ENCODE data around the gene STAG1.
"Not testable (repeated sequence)": the region's sequence is repeated elsewhere in the genome, so short reads cannot be mapped to it uniquely, and the experiment has no call there.

Gene STAG1

DNA sequence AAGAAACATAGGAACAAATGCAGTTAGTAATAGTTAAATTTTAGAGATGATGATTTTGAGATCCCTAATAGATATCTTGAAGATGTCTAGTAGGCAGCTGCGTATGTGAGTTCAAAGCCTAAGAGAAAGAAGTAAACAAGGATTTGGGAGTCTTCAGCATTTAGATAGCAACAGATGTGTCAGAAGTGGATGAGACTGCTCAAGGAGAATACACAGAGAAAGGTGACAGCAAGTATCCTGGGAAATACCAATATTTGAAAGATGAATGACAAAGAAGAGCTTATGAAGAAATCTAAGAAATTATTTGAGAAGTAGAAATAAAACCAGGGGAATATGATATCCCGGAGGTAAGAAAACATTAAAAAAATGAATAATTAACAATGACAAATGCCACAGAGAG, 371.1 kb downstream of the STAG1 start:
- WGBS (ENCODE audit: insufficient coverage, insufficient read length), result no CpG with 5 or more reads among the region's 2 CpGs
- Histone ChIP-seq H3K36me3 (ENCODE audit: control insufficient read depth, insufficient read depth, low read length) (no peaks in the 10 kb centered on the region), H3K27me3 (ENCODE audit: control insufficient read depth, insufficient read depth, low read length) (no peaks in the 10 kb centered on the region), H3K27ac (ENCODE audit: low read length) (no peak overlapping the region), H3K4me1 (ENCODE audit: control insufficient read depth, insufficient read depth, low read length) (no peaks in the 10 kb centered on the region), H3K9me3 (ENCODE audit: control insufficient read depth, insufficient read depth, low read length) (no peaks in the 10 kb centered on the region), H3K4me3 (ENCODE audit: low read length) (no peak overlapping the region)
- no peak for DNase-seq (ENCODE audit: low read depth, low spot score)

DNA sequence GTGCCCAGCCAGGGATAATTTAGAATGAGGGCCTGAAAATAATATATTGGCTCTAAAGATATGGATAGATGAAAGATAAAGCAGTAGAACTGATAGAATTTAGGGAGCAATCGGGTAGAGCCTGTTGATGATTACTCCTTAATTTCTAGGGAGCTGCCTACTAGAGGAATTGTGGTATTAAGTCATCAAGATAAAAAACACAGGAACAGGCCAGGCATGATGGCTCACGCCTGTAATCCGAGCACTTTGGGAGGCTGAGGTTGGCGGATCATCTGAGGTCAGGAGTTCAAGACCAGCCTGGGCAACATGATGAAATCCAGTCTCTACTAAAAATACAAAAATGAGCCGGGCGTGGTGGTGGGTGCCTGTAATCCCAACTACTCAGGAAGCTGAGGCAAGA, 371.6 kb downstream of the STAG1 start:
- no peaks in the 10 kb centered on the region for H3K9me3 ChIP-seq (ENCODE audit: control insufficient read depth, insufficient read depth, low read length)
- H3K27ac ChIP-seq (ENCODE audit: low read length), result no peak overlapping the region
- H3K36me3 ChIP-seq (ENCODE audit: control insufficient read depth, insufficient read depth, low read length), result no peaks in the 10 kb centered on the region
- no peak overlapping the region for H3K4me3 ChIP-seq (ENCODE audit: low read length)
- H3K27me3 ChIP-seq (ENCODE audit: control insufficient read depth, insufficient read depth, low read length), result no peaks in the 10 kb centered on the region
- H3K4me1 ChIP-seq (ENCODE audit: control insufficient read depth, insufficient read depth, low read length), result no peaks in the 10 kb centered on the region
- WGBS (ENCODE audit: insufficient coverage, insufficient read length), result no CpG with 5 or more reads among the region's 6 CpGs
- DNase-seq (ENCODE audit: low read depth, low spot score), result no peak

DNA sequence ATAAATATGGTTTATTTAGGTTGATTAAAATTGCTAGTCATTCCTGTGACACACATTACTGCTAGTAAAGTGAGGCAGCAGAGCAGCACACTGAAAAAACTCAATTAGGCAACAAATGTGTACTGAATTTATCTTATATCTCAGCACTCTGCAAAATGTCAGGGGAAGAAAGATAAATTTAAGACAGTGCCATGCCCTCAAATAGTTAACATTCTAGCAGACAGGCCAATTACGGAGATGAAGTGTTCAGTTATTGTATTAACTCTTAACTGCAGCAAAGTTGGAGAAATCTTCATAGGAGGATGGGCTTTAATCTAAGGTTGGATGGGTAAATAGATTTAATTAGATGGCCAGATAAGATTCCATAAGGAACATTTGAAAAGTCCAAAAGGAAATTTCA, 374.2 kb downstream of the STAG1 start:
- Histone ChIP-seq H3K4me3 (ENCODE audit: low read length) (no peak overlapping the region), H3K27me3 (ENCODE audit: control insufficient read depth, insufficient read depth, low read length) (no peaks in the 10 kb centered on the region), H3K27ac (ENCODE audit: low read length) (no peak overlapping the region), H3K36me3 (ENCODE audit: control insufficient read depth, insufficient read depth, low read length) (no peaks in the 10 kb centered on the region), H3K9me3 (ENCODE audit: control insufficient read depth, insufficient read depth, low read length) (no peaks in the 10 kb centered on the region), H3K4me1 (ENCODE audit: control insufficient read depth, insufficient read depth, low read length) (no peaks in the 10 kb centered on the region)
- no CpG with 5 or more reads among the region's 1 CpG for WGBS (ENCODE audit: insufficient coverage, insufficient read length)
- no peak for DNase-seq (ENCODE audit: low read depth, low spot score)

DNA sequence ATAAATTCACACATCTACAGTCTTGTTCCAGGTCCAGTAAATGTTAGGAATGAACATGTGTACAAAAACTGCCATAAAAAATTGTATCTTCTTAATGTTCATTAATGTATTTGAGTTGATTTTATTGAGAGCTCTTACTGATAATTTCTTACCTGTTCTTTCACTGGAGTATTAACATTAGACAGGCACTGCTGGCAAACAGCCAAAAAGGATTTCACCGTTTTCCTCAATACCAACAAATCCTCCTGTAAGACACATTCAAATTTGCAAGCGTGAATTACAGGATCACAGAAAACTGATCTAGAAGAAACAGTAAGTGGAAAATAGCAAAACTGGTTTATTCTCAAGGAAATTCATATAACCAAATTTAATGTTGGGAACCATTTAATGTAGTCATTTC, 374.7 kb downstream of the STAG1 start:
- no peaks in the 10 kb centered on the region for H3K36me3 ChIP-seq (ENCODE audit: control insufficient read depth, insufficient read depth, low read length)
- no peak for DNase-seq (ENCODE audit: low read depth, low spot score)
- H3K27ac ChIP-seq (ENCODE audit: low read length), result no peak overlapping the region
- H3K4me3 ChIP-seq (ENCODE audit: low read length), result no peak overlapping the region
- H3K4me1 ChIP-seq (ENCODE audit: control insufficient read depth, insufficient read depth, low read length), result no peaks in the 10 kb centered on the region
- H3K27me3 ChIP-seq (ENCODE audit: control insufficient read depth, insufficient read depth, low read length), result no peaks in the 10 kb centered on the region
- no peaks in the 10 kb centered on the region for H3K9me3 ChIP-seq (ENCODE audit: control insufficient read depth, insufficient read depth, low read length)
- WGBS (ENCODE audit: insufficient coverage, insufficient read length), result no CpG with 5 or more reads among the region's 2 CpGs

DNA sequence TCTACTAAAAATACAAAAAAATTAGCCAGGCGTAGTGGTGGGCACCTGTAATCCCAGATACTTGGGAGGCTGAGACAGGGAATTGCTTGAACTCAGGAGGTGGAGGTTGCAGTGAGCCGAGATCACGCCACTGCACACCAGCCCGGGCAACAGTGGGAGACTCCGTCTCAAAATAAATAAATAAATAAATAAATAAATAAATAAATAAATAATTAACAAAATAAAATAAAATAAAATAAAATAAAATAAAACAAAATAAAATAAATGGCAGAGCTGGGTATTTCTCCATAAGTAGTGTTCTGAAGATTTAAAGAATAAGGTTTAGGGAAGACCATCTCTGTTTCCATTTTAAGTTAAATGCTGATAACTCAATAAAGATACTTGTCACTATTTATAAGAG, 376.4 kb downstream of the STAG1 start:
- not testable (repeated sequence) for H3K4me3 ChIP-seq (ENCODE audit: low read length); H3K36me3 ChIP-seq (ENCODE audit: control insufficient read depth, insufficient read depth, low read length); H3K27ac ChIP-seq (ENCODE audit: low read length); H3K9me3 ChIP-seq (ENCODE audit: control insufficient read depth, insufficient read depth, low read length); H3K27me3 ChIP-seq (ENCODE audit: control insufficient read depth, insufficient read depth, low read length); H3K4me1 ChIP-seq (ENCODE audit: control insufficient read depth, insufficient read depth, low read length); DNase-seq (ENCODE audit: low read depth, low spot score)
- no CpG with 5 or more reads among the region's 5 CpGs for WGBS (ENCODE audit: insufficient coverage, insufficient read length)

DNA sequence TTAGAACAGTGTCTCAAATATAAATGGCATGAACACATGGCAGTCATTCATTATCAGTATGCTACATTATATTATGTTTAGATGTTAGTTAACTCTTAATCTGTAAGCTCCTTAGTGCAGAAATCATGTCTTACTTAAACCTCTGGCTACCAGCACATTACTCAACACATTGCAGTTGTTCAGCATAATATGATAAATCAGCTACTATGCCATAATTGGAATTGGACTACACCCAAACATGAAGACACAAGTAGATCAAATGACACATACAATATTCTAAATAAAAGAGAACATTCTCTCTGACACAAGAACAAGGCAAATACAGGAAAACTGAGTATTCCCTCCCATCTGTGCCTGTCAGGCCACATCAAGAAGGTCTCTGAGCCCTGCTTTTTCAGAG, 385.9 kb downstream of the STAG1 start:
- DNase-seq (ENCODE audit: low read depth, low spot score), result no peak
- Histone ChIP-seq H3K36me3 (ENCODE audit: control insufficient read depth, insufficient read depth, low read length) (no peaks in the 10 kb centered on the region), H3K27ac (ENCODE audit: low read length) (no peak overlapping the region), H3K4me3 (ENCODE audit: low read length) (no peak overlapping the region), H3K27me3 (ENCODE audit: control insufficient read depth, insufficient read depth, low read length) (no peaks in the 10 kb centered on the region), H3K9me3 (ENCODE audit: control insufficient read depth, insufficient read depth, low read length) (no peaks in the 10 kb centered on the region), H3K4me1 (ENCODE audit: control insufficient read depth, insufficient read depth, low read length) (no peaks in the 10 kb centered on the region)

DNA sequence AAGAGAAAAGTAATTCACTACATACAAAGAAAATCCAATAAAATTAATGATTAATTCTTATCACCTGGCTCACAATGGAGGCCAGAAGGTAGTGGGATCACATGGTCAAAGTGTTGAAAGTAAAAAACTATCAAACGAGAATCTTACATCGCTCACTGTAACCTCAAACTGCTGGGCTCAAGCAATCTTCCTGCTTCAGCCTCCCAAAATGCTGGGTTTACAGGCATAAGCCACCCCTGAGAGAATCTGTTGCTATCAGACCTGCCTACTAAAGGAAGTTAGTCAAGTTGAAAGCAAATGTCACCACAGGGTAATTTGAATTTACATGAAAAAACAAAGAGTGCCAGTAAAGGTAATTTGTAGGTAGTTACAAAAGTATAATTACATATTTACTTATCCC, 398.7 kb downstream of the STAG1 start:
- Histone ChIP-seq H3K27me3 (ENCODE audit: control insufficient read depth, insufficient read depth, low read length) (no peaks in the 10 kb centered on the region), H3K36me3 (ENCODE audit: control insufficient read depth, insufficient read depth, low read length) (no peaks in the 10 kb centered on the region), H3K4me1 (ENCODE audit: control insufficient read depth, insufficient read depth, low read length) (no peaks in the 10 kb centered on the region), H3K9me3 (ENCODE audit: control insufficient read depth, insufficient read depth, low read length) (no peaks in the 10 kb centered on the region), H3K4me3 (ENCODE audit: low read length) (no peak overlapping the region), H3K27ac (ENCODE audit: low read length) (no peak overlapping the region)
- no peak for DNase-seq (ENCODE audit: low read depth, low spot score)
- no CpG with 5 or more reads among the region's 2 CpGs for WGBS (ENCODE audit: insufficient coverage, insufficient read length)

DNA sequence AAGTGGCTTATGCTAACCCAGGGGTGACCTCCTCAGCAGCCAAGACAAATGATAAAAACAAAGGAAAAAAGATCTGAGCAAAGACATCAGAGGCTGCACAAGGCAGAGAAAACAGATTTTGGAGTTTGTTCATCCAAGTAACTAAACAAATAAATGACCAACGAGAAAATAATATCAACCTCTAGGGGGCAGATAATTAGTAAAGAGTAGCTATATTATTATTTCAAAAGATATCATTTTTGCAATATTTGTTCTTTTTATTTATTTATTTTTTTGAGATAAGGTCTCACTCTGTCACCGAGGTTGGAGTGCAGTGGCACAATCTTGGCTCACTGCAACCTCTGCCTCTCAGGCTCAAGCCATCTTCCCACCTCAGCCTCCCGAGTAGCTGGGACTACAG, 400.3 kb downstream of the STAG1 start:
- H3K4me1 ChIP-seq (ENCODE audit: control insufficient read depth, insufficient read depth, low read length), result no peaks in the 10 kb centered on the region
- H3K27me3 ChIP-seq (ENCODE audit: control insufficient read depth, insufficient read depth, low read length), result no peaks in the 10 kb centered on the region
- H3K4me3 ChIP-seq (ENCODE audit: low read length), result no peak overlapping the region
- WGBS (ENCODE audit: insufficient coverage, insufficient read length), result no CpG with 5 or more reads among the region's 3 CpGs
- no peak overlapping the region for H3K27ac ChIP-seq (ENCODE audit: low read length)
- DNase-seq (ENCODE audit: low read depth, low spot score), result no peak
- no peaks in the 10 kb centered on the region for H3K9me3 ChIP-seq (ENCODE audit: control insufficient read depth, insufficient read depth, low read length)
- no peaks in the 10 kb centered on the region for H3K36me3 ChIP-seq (ENCODE audit: control insufficient read depth, insufficient read depth, low read length)

DNA sequence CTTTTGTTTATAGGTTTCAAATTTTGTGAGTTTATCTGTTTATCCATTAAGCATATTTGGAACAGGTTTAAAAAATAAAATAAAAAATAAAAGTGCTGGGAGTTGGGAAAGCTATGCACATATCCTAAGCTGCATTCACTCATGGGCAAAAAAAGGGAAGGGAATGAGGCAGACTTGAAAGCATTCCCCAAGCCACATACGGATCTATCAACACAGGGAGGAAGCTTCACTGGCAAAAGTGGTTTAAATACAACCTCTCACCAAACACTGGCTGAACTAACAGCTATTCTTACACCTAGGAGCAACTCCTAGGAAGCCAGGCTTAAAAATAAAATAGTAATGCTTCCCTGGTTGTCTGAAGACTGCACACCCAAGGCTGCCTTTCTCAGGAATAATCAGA, 400.8 kb downstream of the STAG1 start:
- Histone ChIP-seq H3K27ac (ENCODE audit: low read length) (no peak overlapping the region), H3K27me3 (ENCODE audit: control insufficient read depth, insufficient read depth, low read length) (no peaks in the 10 kb centered on the region), H3K4me3 (ENCODE audit: low read length) (no peak overlapping the region), H3K4me1 (ENCODE audit: control insufficient read depth, insufficient read depth, low read length) (no peaks in the 10 kb centered on the region), H3K36me3 (ENCODE audit: control insufficient read depth, insufficient read depth, low read length) (no peaks in the 10 kb centered on the region), H3K9me3 (ENCODE audit: control insufficient read depth, insufficient read depth, low read length) (no peaks in the 10 kb centered on the region)
- no peak for DNase-seq (ENCODE audit: low read depth, low spot score)
- no CpG with 5 or more reads among the region's 1 CpG for WGBS (ENCODE audit: insufficient coverage, insufficient read length)

DNA sequence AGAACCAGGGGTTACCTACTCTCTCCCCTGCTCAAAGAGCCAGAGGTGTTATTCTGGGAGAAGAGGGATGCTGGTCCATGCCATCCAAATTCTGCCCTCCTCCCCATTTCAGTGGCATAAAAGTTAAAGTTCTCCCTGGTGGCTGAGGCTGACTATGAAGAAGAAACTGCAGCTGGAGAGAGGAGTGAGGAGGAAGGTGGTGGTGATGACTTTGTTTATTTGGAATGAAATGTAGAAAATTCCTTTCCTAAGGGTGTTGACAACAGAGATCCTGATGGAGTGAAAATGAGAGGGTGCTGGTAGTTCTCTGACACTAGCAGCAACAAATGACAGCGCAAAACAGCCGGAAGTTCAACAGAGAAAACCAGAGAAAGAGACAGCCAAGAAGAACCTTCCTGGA, 401.6 kb downstream of the STAG1 start:
- no peaks in the 10 kb centered on the region for H3K9me3 ChIP-seq (ENCODE audit: control insufficient read depth, insufficient read depth, low read length)
- no peak for DNase-seq (ENCODE audit: low read depth, low spot score)
- no peaks in the 10 kb centered on the region for H3K27me3 ChIP-seq (ENCODE audit: control insufficient read depth, insufficient read depth, low read length)
- H3K27ac ChIP-seq (ENCODE audit: low read length), result no peak overlapping the region
- H3K4me3 ChIP-seq (ENCODE audit: low read length), result no peak overlapping the region
- no peaks in the 10 kb centered on the region for H3K36me3 ChIP-seq (ENCODE audit: control insufficient read depth, insufficient read depth, low read length)
- no CpG with 5 or more reads among the region's 2 CpGs for WGBS (ENCODE audit: insufficient coverage, insufficient read length)
- no peaks in the 10 kb centered on the region for H3K4me1 ChIP-seq (ENCODE audit: control insufficient read depth, insufficient read depth, low read length)

DNA sequence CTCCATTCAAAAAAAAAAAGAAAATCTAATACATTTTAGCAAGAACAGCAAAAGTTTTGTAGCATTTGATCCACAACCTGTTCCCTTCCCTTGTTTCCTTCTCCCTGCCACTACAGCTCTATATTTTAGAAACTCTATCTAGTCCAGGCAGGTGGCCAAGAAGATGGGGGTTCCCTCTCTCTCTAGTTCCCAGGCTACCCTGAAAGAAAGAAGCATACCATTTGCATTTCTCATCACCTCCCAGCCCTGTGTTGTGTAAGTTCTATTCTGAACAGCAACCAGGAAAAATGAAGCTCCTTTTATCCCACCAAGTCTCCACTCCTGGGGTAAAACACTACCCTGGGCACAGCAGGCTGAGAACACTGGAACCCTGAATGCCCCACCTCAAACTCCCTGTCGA, 402.0 kb downstream of the STAG1 start:
- WGBS (ENCODE audit: insufficient coverage, insufficient read length), result no CpG with 5 or more reads among the region's 1 CpG
- Histone ChIP-seq H3K4me3 (ENCODE audit: low read length) (no peak overlapping the region), H3K4me1 (ENCODE audit: control insufficient read depth, insufficient read depth, low read length) (no peaks in the 10 kb centered on the region), H3K27me3 (ENCODE audit: control insufficient read depth, insufficient read depth, low read length) (no peaks in the 10 kb centered on the region), H3K9me3 (ENCODE audit: control insufficient read depth, insufficient read depth, low read length) (no peaks in the 10 kb centered on the region), H3K36me3 (ENCODE audit: control insufficient read depth, insufficient read depth, low read length) (no peaks in the 10 kb centered on the region), H3K27ac (ENCODE audit: low read length) (no peak overlapping the region)
- DNase-seq (ENCODE audit: low read depth, low spot score), result no peak

Data from iPS DF 6.9 (cell line).